SK-N-MC (cell line): Measurements from ENCODE around the gene ASIC4.

Experiments
- DNase-seq: peaks from one replicate; pipeline ENCODE4 v3.0.0-alpha.2; 2011; ENCODE audit warnings: low read depth, low spot score
- H3K27ac ChIP-seq: fragments of 200-600 bp; sonication (generic); 2 replicates; pipeline ENCODE4 v1.5.1; 2016; ENCODE audit warnings: mixed run types
- H3K36me3 ChIP-seq: fragments of 200-600 bp; sonication (generic); 2 replicates; pipeline ENCODE4 v1.6.1; 2017; ENCODE audit warnings: antibody characterized with exemption, low read length, mixed read lengths; ENCODE audit not compliant: insufficient read depth
- H3K4me3 ChIP-seq: fragments of 200-600 bp; sonication (generic); 2 replicates; pipeline ENCODE4 v1.5.1; 2016
- H3K9ac ChIP-seq: fragments of 200-600 bp; sonication (generic); 2 replicates; pipeline ENCODE4 v1.8.0; 2017; ENCODE audit warnings: mixed run types, mixed read lengths; ENCODE audit not compliant: insufficient read length
- H3K9me3 ChIP-seq: fragments of 200-600 bp; sonication (generic); 2 replicates; pipeline ENCODE4 v1.6.1; 2017; ENCODE audit warnings: low read depth, mild to moderate bottlenecking, antibody characterized with exemption, low read length, moderate library complexity, mixed read lengths
- EZH2 ChIP-seq: fragments of 200-600 bp; sonication (generic); IDR thresholded peaks from one replicate; pipeline ENCODE4 v1.6.1; 2017; ENCODE audit warnings: antibody characterized with exemption
- FOXP2 ChIP-seq: optimal IDR thresholded peaks from 2 replicates; pipeline ENCODE3; 2011; ENCODE audit warnings: mild to moderate bottlenecking, moderate library complexity; ENCODE audit not compliant: insufficient read depth; ENCODE audit errors: extremely low read length, control extremely low read depth
- POLR2AphosphoS5 ChIP-seq: IDR thresholded peaks from 2 replicates; pipeline ENCODE4 v1.6.1; 2012; ENCODE audit warnings: mild to moderate bottlenecking, low read depth, low read length, borderline replicate concordance

The ASIC4 gene

GRCh38 chr2:219561179-219562048 lies 47.1 kb downstream of the ASIC4 start:
- Histone ChIP-seq H3K36me3 (no peaks in the 10 kb centered on the region), H3K9ac (no peak overlapping the region), H3K27ac (no peak overlapping the region), H3K9me3 (no peaks in the 10 kb centered on the region), H3K4me3 (no peak overlapping the region)
- DNase-seq: no peak
- TF ChIP-seq EZH2 (no peak), FOXP2 (no peak), POLR2AphosphoS5 (no peak)

- H3K9ac ChIP-seq: no peak overlapping the region
- no peak overlapping the region for H3K27ac ChIP-seq
- DNase-seq: no peak
- H3K9me3 ChIP-seq: no peaks in the 10 kb centered on the region
- TF ChIP-seq FOXP2 (no peak), POLR2AphosphoS5 (no peak), EZH2 (no peak)
- H3K36me3 ChIP-seq: no peaks in the 10 kb centered on the region
- no peak overlapping the region for H3K4me3 ChIP-seq
Measured at GRCh38 chr2:219562049-219563020, 48.1 kb downstream of the ASIC4 start.

GRCh38 chr2:219563271-219563928 lies 49.1 kb downstream of the ASIC4 start:
- H3K4me3 ChIP-seq: no peak overlapping the region
- TF ChIP-seq EZH2: no peak
- no peak for TF ChIP-seq FOXP2
- no peak for TF ChIP-seq POLR2AphosphoS5
- H3K9ac ChIP-seq: no peak overlapping the region
- no peaks in the 10 kb centered on the region for H3K9me3 ChIP-seq
- DNase-seq: no peak
- no peaks in the 10 kb centered on the region for H3K36me3 ChIP-seq
- H3K27ac ChIP-seq: no peak overlapping the region

- Histone ChIP-seq H3K27ac (no peak overlapping the region), H3K4me3 (no peak overlapping the region), H3K9ac (no peak overlapping the region), H3K9me3 (no peaks in the 10 kb centered on the region), H3K36me3 (no peaks in the 10 kb centered on the region)
- no peak for DNase-seq
- TF ChIP-seq POLR2AphosphoS5 (no peak), FOXP2 (no peak), EZH2 (no peak)
Measured at GRCh38 chr2:219565130-219566080, 51.1 kb downstream of the ASIC4 start.

- Histone ChIP-seq H3K9me3 (no peaks in the 10 kb centered on the region), H3K9ac (no peak overlapping the region), H3K27ac (no peak overlapping the region), H3K4me3 (no peak overlapping the region), H3K36me3 (no peaks in the 10 kb centered on the region)
- DNase-seq: no peak
- TF ChIP-seq EZH2 (no peak), POLR2AphosphoS5 (no peak), FOXP2 (no peak)
Measured at GRCh38 chr2:219566640-219567039, 52.4 kb downstream of the ASIC4 start.

GRCh38 chr2:219567131-219567530 lies 52.8 kb downstream of the ASIC4 start:
- no peak overlapping the region for H3K9ac ChIP-seq
- no peaks in the 10 kb centered on the region for H3K36me3 ChIP-seq
- no peak overlapping the region for H3K4me3 ChIP-seq
- no peak for DNase-seq
- H3K9me3 ChIP-seq: no peaks in the 10 kb centered on the region
- H3K27ac ChIP-seq: no peak overlapping the region
- TF ChIP-seq POLR2AphosphoS5 (no peak), EZH2 (no peak), FOXP2 (no peak)

GRCh38 chr2:219567791-219568361 lies 53.6 kb downstream of the ASIC4 start:
- Histone ChIP-seq H3K9ac (no peak overlapping the region), H3K36me3 (no peaks in the 10 kb centered on the region), H3K4me3 (no peak overlapping the region), H3K9me3 (no peaks in the 10 kb centered on the region), H3K27ac (no peak overlapping the region)
- TF ChIP-seq POLR2AphosphoS5: no peak
- no peak for DNase-seq
